Activated CD4-positive, CD25-positive, alpha-beta regulatory T cell treated with anti-CD3 and anti-CD28 coated beads, Interleukin-2, amount 50 U/mL, for 16 hours (primary cell): Measurements from ENCODE around the gene EXOC4.
"Not testable (repeated sequence)": the region's sequence is repeated elsewhere in the genome, so short reads cannot be mapped to it uniquely, and the experiment has no call there.

Experiments
- DNase-seq: peaks from one replicate; pipeline ENCODE4 v3.0.0-alpha.2; 2020; ENCODE audit warnings: low read depth, low spot score

Gene EXOC4

GRCh38 chr7:134065415-134065814, 812.5 kb downstream of the EXOC4 start:
- DNase-seq: no peak

- no peak for DNase-seq
Measured at GRCh38 chr7:134067164-134067563, 814.3 kb downstream of the EXOC4 start.

- DNase-seq: no peak
Measured at GRCh38 chr7:134068670-134069069, 815.8 kb downstream of the EXOC4 start.

GRCh38 chr7:134069187-134069586, 816.3 kb downstream of the EXOC4 start:
- DNase-seq: no peak

- DNase-seq: no peak
Measured at GRCh38 chr7:134070673-134071072, 817.8 kb downstream of the EXOC4 start.

- no peak for DNase-seq
Measured at GRCh38 chr7:134071355-134072331, 818.8 kb downstream of the EXOC4 start.

GRCh38 chr7:134073276-134073675, 820.4 kb downstream of the EXOC4 start:
- no peak for DNase-seq

- DNase-seq: no peak
Measured at GRCh38 chr7:134075799-134076198, 822.9 kb downstream of the EXOC4 start.

GRCh38 chr7:134077560-134077959, 824.7 kb downstream of the EXOC4 start:
- not testable (repeated sequence) for DNase-seq

GRCh38 chr7:134078991-134079390, 826.1 kb downstream of the EXOC4 start:
- no peak for DNase-seq

- DNase-seq: no peak
Measured at GRCh38 chr7:134081695-134082094, 828.8 kb downstream of the EXOC4 start.

GRCh38 chr7:134083766-134084487, 831.0 kb downstream of the EXOC4 start:
- no peak for DNase-seq

GRCh38 chr7:134084488-134085144, 831.7 kb downstream of the EXOC4 start:
- DNase-seq: no peak

- no peak for DNase-seq
Measured at GRCh38 chr7:134085311-134085710, 832.4 kb downstream of the EXOC4 start.

- no peak for DNase-seq
Measured at GRCh38 chr7:134086998-134087735, 834.3 kb downstream of the EXOC4 start.

- DNase-seq: no peak
Measured at GRCh38 chr7:134088199-134088598, 835.3 kb downstream of the EXOC4 start.

GRCh38 chr7:134089446-134089845, 836.6 kb downstream of the EXOC4 start:
- no peak for DNase-seq

GRCh38 chr7:134098072-134098471, 845.2 kb downstream of the EXOC4 start:
- DNase-seq: no peak

- no peak for DNase-seq
Measured at GRCh38 chr7:134101716-134102115, 848.8 kb downstream of the EXOC4 start.

GRCh38 chr7:134104166-134104565, 851.3 kb downstream of the EXOC4 start:
- DNase-seq: no peak

- no peak for DNase-seq
Measured at GRCh38 chr7:134105841-134106240, 853.0 kb downstream of the EXOC4 start.
